Kidney glomerular epithelial cell (primary cell): ENCODE measurements around the gene KHDC1.
"Not testable (repeated sequence)": the region's sequence is repeated elsewhere in the genome, so short reads cannot be mapped to it uniquely, and the experiment has no call there.

ENCODE experiments used
- DNase-seq: peaks from one replicate; lab custom pipeline; 2025; lab: John Stamatoyannopoulos, UW

The KHDC1 gene

DNA sequence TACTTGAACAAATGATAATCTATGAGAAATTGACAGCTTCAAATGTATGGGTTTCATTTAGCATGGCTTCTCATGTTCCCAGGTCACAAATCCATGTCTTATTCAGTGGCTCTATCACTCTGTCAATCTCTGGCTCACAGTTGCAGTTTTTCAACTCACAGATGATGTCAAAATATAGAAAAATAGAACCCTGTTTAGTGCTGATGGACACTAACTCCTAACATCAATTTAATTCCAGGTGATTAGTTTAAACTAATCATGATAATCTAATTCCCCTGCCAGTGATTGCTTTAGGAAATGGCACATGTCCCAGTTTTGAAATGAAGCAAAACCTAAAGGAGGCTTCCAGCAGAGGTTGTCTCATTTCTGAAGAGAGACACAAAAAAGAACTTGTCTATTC, 13.0 kb downstream of the KHDC1 start:
- no peak for DNase-seq

- DNase-seq, result no peak
These were observed 14.6 kb downstream of the KHDC1 start for GRCh38 chr6:73248192-73248903.

DNA sequence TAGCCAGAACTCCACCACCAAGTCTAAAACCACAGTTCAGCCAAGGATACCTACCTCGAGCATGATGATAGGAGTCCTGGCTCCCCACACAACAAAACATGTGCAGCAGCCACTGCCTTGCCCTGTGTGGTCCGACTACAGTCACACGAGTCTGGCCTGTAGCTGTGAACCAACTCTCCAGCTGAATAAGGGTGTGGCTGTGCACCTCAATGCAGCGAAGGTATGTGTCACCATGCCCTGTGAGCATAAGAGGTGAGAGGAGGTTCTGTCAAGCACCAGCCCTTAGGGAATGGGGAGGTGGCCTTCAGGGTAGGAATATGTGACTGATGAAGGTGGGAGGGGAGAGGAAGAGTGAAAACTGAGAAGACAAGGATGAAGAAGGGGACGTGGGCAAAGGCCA, 21.0 kb downstream of the KHDC1 start:
- no peak for DNase-seq

DNA sequence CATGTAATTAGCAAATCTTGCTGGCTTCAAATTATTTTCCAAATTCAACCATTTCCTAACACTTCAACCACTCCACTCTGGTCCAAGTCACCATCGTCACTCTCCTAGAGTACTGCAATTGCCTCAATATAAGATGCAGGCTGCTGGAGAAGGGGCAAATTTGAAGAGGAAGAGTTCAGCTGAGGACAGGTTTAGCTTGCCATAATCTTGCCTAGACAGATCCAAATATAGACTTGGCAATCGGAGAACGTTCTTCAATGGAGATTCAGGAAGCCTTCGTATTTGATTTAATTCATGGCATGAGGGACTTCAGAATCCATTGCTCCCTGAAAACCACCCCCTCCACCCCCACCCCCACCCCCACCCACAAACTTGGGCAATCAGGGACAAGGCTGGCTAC, 22.3 kb downstream of the KHDC1 start:
- DNase-seq, result no peak

GRCh38 chr6:73236144-73236750, 26.7 kb downstream of the KHDC1 start:
- DNase-seq, result peak; percentile 54

DNA sequence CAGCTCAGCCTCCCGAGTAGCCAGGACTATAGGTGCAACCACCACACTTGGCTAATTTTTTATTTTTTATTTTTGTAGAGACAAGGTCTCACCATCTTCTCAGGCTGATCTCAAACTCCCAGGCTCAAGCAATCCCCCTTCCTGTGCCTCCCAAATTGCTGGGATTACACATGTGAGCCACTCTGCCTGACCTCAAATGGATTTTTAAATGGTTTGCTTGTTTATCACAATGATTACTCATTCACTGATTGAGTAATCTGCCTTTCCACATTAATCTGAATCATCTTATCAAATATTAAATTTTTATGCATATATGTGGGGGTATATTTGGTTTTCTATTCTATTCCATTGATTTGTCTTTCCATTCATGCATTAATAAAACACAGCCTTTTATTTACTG, 28.3 kb downstream of the KHDC1 start:
- no peak for DNase-seq

GRCh38 chr6:73233971-73234370, 29.0 kb downstream of the KHDC1 start:
- not testable (repeated sequence) for DNase-seq

- no peak for DNase-seq
These were observed 29.9 kb downstream of the KHDC1 start for GRCh38 chr6:73233048-73233447.

GRCh38 chr6:73231986-73232391, 31.0 kb downstream of the KHDC1 start:
- DNase-seq, result no peak

DNA sequence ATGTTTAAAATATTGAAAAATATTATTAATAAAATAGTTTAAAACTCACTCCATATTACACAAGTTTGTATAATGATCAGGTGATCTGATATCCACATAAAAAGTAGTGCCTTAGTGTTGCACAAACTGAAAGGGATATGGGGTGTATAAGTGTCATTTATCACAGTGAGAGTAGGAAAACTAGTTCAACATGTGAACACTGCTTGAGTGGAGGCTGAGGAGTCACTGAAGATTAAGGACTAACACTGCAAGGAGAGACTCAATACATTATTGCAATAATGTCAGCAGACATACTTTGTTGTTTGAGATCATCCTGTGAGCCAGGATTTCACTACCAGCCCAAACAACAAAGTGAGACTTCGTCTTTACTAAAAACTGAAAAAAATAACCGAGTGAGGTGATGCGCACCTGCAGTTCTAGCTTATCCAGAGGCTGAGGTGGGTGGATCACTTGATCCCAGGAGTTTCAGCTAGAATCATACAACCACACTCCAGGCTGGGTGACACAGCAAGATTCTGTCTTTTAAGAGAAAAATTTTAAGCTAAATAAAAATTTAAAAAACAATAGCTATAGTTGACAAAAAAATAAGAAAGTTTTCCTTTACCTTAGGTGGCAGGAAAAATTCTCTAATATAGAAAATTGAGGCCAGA, 35.3 kb downstream of the KHDC1 start:
- no peak for DNase-seq

DNA sequence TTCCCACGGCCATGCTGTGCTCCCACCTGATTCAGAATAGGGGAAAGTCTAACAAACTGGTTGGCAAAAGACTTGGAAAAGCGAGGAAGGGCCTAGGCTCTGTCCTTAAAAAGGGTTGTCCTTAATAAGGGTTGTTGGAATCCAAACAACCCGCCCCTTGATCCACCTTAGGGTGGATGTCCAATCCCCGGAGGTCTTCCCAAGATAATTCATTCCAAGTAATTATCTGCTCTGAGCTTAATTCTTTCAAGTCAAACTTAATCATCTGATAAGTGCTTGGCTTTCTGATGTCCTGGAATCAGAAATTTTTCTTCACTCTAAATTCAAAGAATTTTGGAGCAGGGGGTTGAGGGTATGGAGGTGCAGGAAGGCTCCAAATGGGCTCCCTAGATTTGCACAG, 37.6 kb downstream of the KHDC1 start, which contains the start of gene KHDC1L:
Gene KHDC1L (minus strand): TSS at position 101 of the 400 bp plus-strand sequence. CDS start 88 bp downstream, at position 13.
- DNase-seq, result no peak

GRCh38 chr6:73216859-73217258, 46.1 kb downstream of the KHDC1 start:
- no peak for DNase-seq

DNA sequence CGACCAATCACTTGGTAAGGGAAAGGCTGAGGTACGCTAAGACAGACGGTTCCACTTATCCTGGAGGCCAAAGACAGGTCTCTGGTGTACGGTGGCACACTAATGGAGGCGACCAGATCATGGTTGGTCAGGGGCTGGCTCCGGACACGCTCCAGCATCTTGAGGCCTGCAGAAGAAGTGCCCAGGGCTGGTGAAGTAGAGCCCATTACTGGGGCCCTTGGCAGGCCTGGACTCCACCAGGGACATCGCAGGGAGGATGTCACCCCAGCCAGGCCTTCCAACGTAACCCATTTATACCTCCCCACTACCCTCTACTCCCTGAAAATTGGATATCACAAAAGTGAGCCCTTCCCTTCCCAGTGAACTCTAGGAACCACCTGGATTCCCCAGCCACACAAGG, 53.9 kb downstream of the KHDC1 start:
- DNase-seq, result no peak

DNA sequence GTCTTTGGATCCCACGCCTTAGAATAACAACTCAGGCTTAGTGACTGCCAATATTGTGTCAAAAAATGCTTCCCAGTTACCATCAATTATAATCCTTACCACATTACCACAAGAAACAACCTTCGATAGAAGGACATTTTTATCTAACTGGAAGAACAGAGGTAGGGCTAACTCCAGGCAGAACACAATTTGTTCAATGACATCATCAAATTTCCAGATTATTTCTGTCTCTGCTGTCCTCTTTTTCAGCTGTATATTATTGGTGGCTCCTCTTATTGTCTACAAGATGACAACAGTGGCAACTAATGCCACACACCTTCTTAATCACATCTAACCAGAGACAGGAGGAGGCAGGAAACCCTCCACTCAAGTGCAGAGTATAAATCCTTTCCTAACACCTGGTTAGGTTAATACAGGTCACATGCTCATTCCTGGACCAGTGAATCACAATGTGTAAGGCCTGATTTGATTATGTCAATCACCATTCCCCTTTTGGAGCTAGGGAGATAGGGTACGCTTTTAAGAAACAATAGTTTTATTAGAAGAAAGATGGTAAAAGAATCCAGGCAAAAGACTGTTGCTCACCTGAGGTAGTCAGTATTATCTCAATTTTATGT, 55.7 kb downstream of the KHDC1 start:
- no peak for DNase-seq

DNA sequence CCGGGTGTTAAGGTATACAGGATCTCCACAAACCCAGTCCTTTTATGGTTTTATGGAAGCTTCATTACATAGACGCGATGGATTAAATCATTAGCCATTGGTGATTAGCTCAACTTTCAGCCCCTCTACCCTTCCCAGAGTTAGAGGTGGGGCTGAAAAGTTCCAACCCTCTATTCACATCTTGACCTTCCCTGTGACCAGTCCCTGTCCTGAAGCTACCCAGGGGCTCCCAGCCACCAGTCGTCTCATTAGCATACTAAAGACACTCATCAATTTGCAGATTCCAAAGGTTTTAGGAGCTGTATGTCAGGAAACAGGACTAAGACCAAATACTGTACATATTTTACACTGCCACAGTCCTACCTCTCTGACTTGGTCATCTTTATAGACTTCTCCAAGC, 58.7 kb downstream of the KHDC1 start:
- no peak for DNase-seq

- DNase-seq, result no peak
These were observed 59.9 kb downstream of the KHDC1 start for GRCh38 chr6:73203098-73203497.

- DNase-seq, result no peak
These were observed 62.3 kb downstream of the KHDC1 start for GRCh38 chr6:73200735-73201134.

DNA sequence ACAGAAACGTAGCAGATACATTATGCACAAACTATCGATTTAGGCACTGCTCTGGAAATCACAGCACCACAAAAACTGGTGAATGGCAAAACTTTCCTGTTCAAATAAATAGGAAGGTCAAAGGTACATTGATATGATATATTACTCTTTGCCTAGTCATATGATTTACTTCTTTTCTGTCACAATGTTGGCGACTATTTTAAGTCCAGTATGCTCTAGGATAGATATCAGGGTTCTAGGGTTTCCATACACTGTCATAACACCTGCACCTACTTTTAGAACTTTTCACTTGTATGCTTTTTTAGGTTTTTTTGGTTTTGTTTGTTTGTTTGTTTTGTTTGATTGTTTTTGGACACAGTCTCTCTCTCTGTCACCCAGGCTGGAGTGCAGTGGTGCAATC, 62.7 kb downstream of the KHDC1 start:
- DNase-seq, result no peak

GRCh38 chr6:73194744-73195143, 68.3 kb downstream of the KHDC1 start:
- no peak for DNase-seq

DNA sequence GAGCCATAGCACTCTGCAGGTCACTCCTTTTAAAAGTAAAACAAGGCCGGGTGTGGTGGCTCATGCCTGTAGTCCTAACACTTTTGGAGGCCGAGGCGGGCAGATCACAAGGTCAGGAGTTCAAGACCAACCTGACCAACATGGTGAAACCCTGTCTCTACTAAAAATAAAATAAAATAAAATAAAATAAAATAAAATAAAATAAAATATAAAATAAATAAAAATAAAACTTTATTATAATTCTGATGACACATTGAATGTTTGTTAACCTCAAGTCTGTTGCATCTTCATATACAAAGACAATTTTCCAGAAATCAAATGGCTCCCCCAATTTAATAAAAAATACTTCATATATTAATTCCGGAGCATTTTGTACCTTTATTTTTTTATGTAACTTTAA, 69.7 kb downstream of the KHDC1 start:
- DNase-seq, result not testable (repeated sequence)
